ENCODE measurements around the gene MRPS35.
A peak's percentile ranks its signal among the peaks of the same experiment; 100 is the strongest.

The MRPS35 gene

GRCh38 chr12:27710592-27711316, at the start of gene MRPS35:
Gene MRPS35, plus strand, starts transcription at chr12:27710832. Its CDS starts 12 bp downstream, at chr12:27710844.
- DNase-seq = peak; percentile 82 to 93

DNA sequence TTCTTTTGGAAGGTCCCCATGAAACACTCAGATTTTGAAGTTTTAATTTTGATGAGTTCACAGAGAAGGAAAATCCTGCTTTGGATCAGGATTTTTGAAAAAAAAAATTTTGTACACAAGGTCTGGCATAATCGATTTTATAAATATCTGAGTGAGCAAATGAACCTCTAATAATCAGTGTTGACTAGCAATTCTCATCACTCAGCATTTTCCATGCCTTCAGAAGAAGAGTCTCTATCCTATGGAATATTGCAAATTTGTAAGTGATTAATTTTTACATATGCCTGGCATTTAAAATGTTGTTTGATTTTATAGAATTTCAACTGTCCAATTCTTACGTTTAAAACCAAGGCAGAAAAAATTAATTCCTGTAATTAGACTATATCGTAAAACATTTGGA, 44.9 kb upstream of the MRPS35 start:
- no peak for DNase-seq

GRCh38 chr12:27666510-27666909, 44.1 kb upstream of the MRPS35 start:
- DNase-seq = no peak

GRCh38 chr12:27667540-27667939, 43.1 kb upstream of the MRPS35 start:
- DNase-seq = no peak

- no peak for DNase-seq
Observed at GRCh38 chr12:27672051-27672450, 38.6 kb upstream of the MRPS35 start.

GRCh38 chr12:27672643-27673042, 38.0 kb upstream of the MRPS35 start:
- DNase-seq = no peak

GRCh38 chr12:27673101-27673718, 37.4 kb upstream of the MRPS35 start:
- DNase-seq = no peak

DNA sequence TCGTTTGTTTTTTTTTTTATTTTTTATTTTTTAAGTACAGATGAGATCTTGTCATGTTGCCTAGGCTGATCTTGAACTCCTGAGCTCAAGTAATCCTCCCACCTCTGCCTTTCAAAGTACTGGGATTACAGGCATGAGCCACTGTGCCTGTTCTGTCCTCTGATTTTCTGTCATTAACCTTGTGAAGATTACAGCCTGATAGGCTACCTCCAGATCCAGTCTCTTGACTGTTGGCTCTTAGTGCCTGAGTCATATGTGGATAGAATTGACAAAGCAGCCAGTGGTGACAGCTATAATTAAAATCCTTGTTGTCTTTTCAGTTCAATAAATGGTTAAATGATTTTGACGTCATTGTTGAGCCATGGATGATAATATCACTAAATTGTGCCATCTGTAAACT, 35.6 kb upstream of the MRPS35 start:
- no peak for DNase-seq

DNA sequence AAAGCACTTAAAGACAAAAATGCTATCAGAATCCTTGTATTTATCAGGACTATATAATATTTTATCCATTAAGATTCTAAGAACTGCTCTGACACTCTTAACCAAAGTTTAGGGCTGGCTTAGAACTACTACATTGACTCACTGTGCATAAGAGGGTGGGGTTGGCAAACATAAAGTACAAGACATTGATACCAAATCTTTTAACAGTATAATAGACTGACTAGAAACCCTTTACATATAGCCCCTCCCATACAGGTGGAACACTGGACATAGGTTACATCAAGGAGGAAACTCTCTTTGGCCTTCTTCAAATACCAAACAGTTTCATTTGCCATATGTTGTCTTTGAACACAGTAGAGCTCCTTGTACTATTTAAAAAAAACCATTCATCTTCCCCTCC, 30.0 kb upstream of the MRPS35 start:
- DNase-seq = no peak

- no peak for DNase-seq
Observed at GRCh38 chr12:27682534-27682933, 28.1 kb upstream of the MRPS35 start.

- no peak for DNase-seq
Observed at GRCh38 chr12:27685274-27685673, 25.4 kb upstream of the MRPS35 start.

GRCh38 chr12:27686147-27686546, 24.5 kb upstream of the MRPS35 start:
- DNase-seq = no peak

GRCh38 chr12:27688671-27689070, 22.0 kb upstream of the MRPS35 start:
- no peak for DNase-seq

DNA sequence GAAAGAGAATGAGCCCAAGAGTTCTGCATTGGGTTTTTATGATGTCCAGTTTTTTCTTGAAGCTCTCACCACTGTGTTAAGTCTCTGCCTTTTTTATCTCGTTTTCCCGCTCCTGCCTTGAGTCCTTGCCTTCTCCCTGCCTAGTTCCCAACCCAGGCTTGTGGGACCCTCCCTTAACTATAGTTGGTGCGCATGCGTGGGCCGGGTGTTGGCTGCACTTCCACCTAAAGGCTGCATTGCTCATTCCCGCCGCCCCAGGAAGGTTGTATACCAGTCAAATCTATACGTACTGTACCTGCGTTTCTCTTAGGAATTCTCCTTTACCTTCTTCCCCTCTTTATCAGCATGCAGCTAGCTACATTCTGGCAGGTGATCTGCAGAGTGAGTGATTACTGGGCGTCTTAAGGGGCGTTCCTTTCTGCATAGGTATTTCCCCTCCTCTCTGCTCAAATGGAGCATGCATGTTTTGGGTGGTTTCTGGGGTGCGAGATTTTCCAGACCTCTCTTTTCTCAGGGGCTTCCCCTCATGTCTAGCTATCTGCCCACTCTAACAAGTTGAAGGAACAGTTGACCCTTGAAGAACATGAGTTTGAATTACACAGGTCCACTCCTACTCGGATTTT, 21.0 kb upstream of the MRPS35 start:
- no peak for DNase-seq

GRCh38 chr12:27693403-27693802, 17.2 kb upstream of the MRPS35 start:
- no peak for DNase-seq

DNA sequence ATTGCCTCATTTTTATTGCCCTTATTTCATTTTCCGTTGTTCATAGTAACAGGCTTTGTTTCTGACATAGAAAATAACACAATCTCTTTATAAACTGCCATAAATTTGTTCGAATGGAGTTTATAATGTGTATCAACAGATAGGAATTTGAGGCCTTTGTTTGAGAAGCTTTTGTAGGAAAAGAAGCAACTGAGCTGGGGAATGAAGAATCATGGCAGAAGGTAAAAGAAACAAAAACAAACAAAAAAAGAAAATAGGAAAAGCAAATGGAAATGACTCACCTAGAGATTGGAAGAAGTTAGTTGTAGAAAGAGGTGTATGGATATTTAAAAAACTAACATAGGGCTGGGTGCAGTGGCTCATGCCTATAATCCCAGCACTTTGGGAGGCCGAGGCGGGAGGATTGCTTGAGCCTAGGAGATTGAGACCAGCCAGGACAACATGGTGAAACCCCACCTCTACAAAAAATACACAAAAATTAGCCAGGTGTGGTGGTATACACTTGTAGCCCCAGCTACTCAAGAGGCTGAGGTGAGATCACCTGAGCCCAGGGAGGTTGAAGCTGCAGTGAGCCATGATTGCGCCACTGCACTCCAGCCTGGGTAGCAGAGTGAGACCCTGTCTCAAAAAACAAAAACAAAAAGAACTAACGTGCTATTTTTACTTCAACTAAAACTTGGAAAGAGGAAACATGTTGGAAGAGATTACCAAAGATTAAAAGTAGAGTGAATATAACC, 14.9 kb upstream of the MRPS35 start:
- DNase-seq = no peak

DNA sequence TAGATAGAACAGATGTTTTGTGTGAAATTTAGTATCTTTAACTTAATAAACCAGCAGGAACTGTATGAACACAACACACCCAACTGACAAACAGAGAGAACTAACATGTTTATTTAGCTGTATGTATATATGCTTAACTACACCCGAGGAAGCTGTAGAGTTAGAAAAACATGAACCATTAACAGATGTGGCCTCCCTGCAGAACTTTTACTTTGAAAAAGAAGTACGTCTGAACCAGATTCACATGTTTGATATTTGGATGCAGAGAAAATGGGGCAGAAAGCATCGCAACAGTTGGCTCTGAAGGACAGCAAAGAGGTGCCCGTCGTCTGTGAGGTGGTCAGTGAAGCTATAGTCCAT, 14.4 kb upstream of the MRPS35 start, which contains the start of gene REP15:
REP15 (plus strand) TSS at position 155 of the 360 bp plus-strand sequence; CDS start at position 271, 116 bp downstream.
- DNase-seq = no peak

- DNase-seq = no peak
Observed at GRCh38 chr12:27696864-27697564, 13.6 kb upstream of the MRPS35 start.

DNA sequence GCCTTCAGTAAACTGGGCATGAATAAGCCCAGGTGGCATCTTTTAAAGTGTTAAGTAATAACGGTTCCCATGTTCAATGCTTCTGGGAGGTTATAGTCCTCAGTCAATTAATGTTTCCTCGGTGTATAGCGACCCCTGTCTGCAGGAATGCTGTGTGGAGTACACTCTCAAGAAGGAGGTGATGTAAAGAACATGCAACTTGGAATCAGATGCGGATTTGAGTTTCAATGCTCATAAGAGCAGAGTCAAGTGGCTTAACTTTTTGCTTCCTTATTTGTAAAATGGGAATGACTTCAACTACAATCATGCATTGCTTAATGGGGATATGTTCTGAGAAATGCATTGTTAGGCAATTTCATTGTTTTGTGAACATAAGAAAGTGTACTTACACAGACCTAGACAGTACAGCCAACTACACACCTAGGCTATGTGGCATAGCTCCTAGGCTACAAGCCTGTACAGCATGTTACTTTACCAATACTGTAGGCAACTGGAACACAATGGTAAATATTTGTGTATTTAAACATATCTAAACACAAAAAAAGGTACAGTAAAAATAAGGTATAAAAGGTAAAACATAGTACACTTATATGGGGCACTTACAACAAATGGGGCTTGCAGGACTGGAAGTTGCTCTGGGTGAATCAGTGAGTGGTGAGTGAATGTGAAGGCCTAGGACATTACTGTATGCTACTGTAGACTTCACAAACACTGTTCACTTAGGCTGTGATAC, 6.7 kb upstream of the MRPS35 start:
- DNase-seq = peak; percentile 61 to 78

DNA sequence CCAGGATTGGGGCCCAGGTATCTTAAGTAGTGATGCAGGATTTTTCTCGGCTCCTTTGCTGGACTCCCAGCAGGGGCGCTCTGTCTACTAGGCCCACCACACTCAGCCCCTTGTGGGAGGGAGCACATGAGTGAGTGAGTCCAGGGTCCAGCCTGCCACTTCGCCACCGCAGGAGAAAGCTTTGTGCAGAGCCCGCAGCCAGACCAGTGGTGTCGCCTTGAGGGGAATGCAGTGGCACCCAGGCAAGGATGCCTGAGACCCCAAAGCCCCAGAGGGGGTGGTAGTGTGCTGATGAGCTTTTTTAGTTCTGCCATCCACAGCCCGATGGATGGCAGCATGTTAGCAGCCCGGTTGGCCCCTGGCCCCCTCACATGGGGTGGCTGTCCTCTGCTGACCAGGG, 5.4 kb upstream of the MRPS35 start:
- no peak for DNase-seq

- no peak for DNase-seq
Observed at GRCh38 chr12:27707216-27707615, 3.4 kb upstream of the MRPS35 start.

All from SHP77 (cell line).